ENCODE results near the gene PHF1. TPM values are rescaled to one million over a fixed set of nuclear protein-coding genes. Genes with fewer than 3 reads are reported as not detected.
A peak's percentile ranks its signal among the peaks of the same experiment; 100 is the strongest.

PHF1 gene
- total and polyA plus RNA-seq, 2 of the 13 experiments (the other 11 are each of a cell fraction or from before 2014, with no cell fraction given) = 25.4 to 61.9 TPM

- peak; percentile 75; the same call in 1 of the 2 replicates for TF ChIP-seq ZNF512B (CRISPR knock-in tag; IDR thresholded peaks at IDR 0.05; ENCODE audit: borderline replicate concordance)
- no peak for TF ChIP-seq HDAC6 (IDR thresholded peaks at IDR 0.05; ENCODE audit: low read depth, low read length)
- TF ChIP-seq ZNF660 (CRISPR knock-in tag; IDR thresholded peaks at IDR 0.05; ENCODE audit: borderline replicate concordance, low read depth) = no peak
- TF ChIP-seq MTERF4 (CRISPR knock-in tag; IDR thresholded peaks at IDR 0.05) = peak; percentile 97; the same call in 1 of the 2 replicates
- peak; percentile 85; the same call in 1 of the 2 replicates for TF ChIP-seq PCBP1 (IDR thresholded peaks at IDR 0.05; ENCODE audit: borderline replicate concordance, low read depth, low read length)
- peak; percentile 91; the same call in 1 of the 2 replicates for TF ChIP-seq ZNF747 (CRISPR knock-in tag; IDR thresholded peaks at IDR 0.05; ENCODE audit: borderline replicate concordance)
- no peak for TF ChIP-seq NR3C1 (CRISPR knock-in tag; IDR thresholded peaks at IDR 0.05)
- TF ChIP-seq MTF2 (CRISPR knock-in tag; IDR thresholded peaks at IDR 0.05; ENCODE audit: borderline replicate concordance) = no peak
- peak; percentile 87; the same call in 1 of the 2 replicates for TF ChIP-seq MEIS1 (CRISPR knock-in tag; IDR thresholded peaks at IDR 0.05; ENCODE audit: borderline replicate concordance)
- TF ChIP-seq NR2C2 (CRISPR knock-in tag; IDR thresholded peaks at IDR 0.05; ENCODE audit: borderline replicate concordance) = peak; percentile 77; the same call in 1 of the 2 replicates
- TF ChIP-seq DNMT1 (CRISPR knock-in tag; IDR thresholded peaks at IDR 0.05) = peak; percentile 85; the same call in 1 of the 2 replicates
- TF ChIP-seq NPAS2 (CRISPR knock-in tag; IDR thresholded peaks at IDR 0.05; ENCODE audit: borderline replicate concordance) = no peak
- no peak for TF ChIP-seq FOSL2 (CRISPR knock-in tag; IDR thresholded peaks at IDR 0.05)
- TF ChIP-seq, protein P1, sequence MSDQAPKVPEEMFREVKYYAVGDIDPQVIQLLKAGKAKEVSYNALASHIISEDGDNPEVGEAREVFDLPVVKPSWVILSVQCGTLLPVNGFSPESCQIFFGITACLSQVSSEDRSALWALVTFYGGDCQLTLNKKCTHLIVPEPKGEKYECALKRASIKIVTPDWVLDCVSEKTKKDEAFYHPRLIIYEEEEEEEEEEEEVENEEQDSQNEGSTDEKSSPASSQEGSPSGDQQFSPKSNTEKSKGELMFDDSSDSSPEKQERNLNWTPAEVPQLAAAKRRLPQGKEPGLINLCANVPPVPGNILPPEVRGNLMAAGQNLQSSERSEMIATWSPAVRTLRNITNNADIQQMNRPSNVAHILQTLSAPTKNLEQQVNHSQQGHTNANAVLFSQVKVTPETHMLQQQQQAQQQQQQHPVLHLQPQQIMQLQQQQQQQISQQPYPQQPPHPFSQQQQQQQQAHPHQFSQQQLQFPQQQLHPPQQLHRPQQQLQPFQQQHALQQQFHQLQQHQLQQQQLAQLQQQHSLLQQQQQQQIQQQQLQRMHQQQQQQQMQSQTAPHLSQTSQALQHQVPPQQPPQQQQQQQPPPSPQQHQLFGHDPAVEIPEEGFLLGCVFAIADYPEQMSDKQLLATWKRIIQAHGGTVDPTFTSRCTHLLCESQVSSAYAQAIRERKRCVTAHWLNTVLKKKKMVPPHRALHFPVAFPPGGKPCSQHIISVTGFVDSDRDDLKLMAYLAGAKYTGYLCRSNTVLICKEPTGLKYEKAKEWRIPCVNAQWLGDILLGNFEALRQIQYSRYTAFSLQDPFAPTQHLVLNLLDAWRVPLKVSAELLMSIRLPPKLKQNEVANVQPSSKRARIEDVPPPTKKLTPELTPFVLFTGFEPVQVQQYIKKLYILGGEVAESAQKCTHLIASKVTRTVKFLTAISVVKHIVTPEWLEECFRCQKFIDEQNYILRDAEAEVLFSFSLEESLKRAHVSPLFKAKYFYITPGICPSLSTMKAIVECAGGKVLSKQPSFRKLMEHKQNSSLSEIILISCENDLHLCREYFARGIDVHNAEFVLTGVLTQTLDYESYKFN (CRISPR knock-in tag; conservative IDR thresholded peaks at IDR 0.05) = peak; percentile 72
- TF ChIP-seq NFIC (IDR thresholded peaks at IDR 0.05; ENCODE audit: low read length) = no peak
- TF ChIP-seq, protein P2, sequence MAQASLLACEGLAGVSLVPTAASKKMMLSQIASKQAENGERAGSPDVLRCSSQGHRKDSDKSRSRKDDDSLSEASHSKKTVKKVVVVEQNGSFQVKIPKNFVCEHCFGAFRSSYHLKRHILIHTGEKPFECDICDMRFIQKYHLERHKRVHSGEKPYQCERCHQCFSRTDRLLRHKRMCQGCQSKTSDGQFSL (CRISPR knock-in tag; IDR thresholded peaks at IDR 0.05) = no peak
- TF ChIP-seq, protein P3, sequence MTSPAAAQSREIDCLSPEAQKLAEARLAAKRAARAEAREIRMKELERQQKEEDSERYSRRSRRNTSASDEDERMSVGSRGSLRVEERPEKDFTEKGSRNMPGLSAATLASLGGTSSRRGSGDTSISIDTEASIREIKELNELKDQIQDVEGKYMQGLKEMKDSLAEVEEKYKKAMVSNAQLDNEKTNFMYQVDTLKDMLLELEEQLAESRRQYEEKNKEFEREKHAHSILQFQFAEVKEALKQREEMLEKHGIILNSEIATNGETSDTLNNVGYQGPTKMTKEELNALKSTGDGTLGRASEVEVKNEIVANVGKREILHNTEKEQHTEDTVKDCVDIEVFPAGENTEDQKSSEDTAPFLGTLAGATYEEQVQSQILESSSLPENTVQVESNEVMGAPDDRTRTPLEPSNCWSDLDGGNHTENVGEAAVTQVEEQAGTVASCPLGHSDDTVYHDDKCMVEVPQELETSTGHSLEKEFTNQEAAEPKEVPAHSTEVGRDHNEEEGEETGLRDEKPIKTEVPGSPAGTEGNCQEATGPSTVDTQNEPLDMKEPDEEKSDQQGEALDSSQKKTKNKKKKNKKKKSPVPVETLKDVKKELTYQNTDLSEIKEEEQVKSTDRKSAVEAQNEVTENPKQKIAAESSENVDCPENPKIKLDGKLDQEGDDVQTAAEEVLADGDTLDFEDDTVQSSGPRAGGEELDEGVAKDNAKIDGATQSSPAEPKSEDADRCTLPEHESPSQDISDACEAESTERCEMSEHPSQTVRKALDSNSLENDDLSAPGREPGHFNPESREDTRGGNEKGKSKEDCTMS (CRISPR knock-in tag; conservative IDR thresholded peaks at IDR 0.05) = no peak
- peak; percentile 48 for TF ChIP-seq ZNF768 (CRISPR knock-in tag; IDR thresholded peaks at IDR 0.05)
- TF ChIP-seq ZNF652 (CRISPR knock-in tag; IDR thresholded peaks at IDR 0.05; ENCODE audit: borderline replicate concordance, low read depth) = no peak
Measured at GRCh38 chr6:33410050-33410710, 634 bp upstream of the PHF1 start (continued).
